Liver (tissue), 9 donors: ENCODE results near the gene TMEM234. TPM values are rescaled to one million over a fixed set of nuclear protein-coding genes. Genes with fewer than 3 reads are reported as not detected.

ENCODE experiments used
- DNase-seq: peaks from one replicate; pipeline ENCODE4 v3.0.0-alpha.2; 2017; ENCODE audit warnings: low spot score
- H3K27ac ChIP-seq, 2 donors: one replicate each; pipeline ENCODE4 v1.7.0; 2013; ENCODE audit warnings: inconsistent platforms in 2 of 2, low read length in 2 of 2, control low read depth in 1 of 2, low read depth in 1 of 2, mild to moderate bottlenecking in 1 of 2
- H3K27me3 ChIP-seq, 4 donors: one replicate each; pipeline versions ENCODE4 v1.6.1 to v1.7.0; 2013; ENCODE audit warnings: low read length in 3 of 4, inconsistent platforms in 1 of 4, mild to moderate bottlenecking in 1 of 4, moderate library complexity in 1 of 4; ENCODE audit not compliant: control insufficient read depth in 4 of 4, insufficient read depth in 4 of 4
- H3K36me3 ChIP-seq, 4 donors: one replicate each; pipeline versions ENCODE4 v1.6.1 to v1.7.0; 2013; ENCODE audit warnings: low read length in 3 of 4, mild to moderate bottlenecking in 3 of 4, low read depth in 1 of 4, moderate library complexity in 1 of 4; ENCODE audit not compliant: control insufficient read depth in 4 of 4, insufficient read depth in 3 of 4
- H3K4me1 ChIP-seq, 4 donors: one replicate each; pipeline versions ENCODE4 v1.6.1 to v1.7.0; 2013; ENCODE audit warnings: low read length in 3 of 4, mild to moderate bottlenecking in 3 of 4, moderate library complexity in 1 of 4; ENCODE audit not compliant: control insufficient read depth in 4 of 4, insufficient read depth in 4 of 4
- H3K4me3 ChIP-seq, 3 donors: one replicate each; pipeline versions ENCODE4 v1.6.1 to v1.7.0; 2013; ENCODE audit warnings: low read length in 3 of 3, control low read depth in 1 of 3, low read depth in 1 of 3, mild to moderate bottlenecking in 1 of 3
- H3K9ac ChIP-seq, 2 donors: one replicate each; pipeline ENCODE4 v1.7.0; 2013; ENCODE audit warnings: low read length in 2 of 2, mild to moderate bottlenecking in 2 of 2, moderate library complexity in 2 of 2, control low read depth in 1 of 2, low read depth in 1 of 2
- H3K9me3 ChIP-seq, 4 donors: one replicate each; pipeline versions ENCODE4 v1.6.1 to v1.7.0; 2013; ENCODE audit warnings: low read length in 3 of 4; ENCODE audit not compliant: control insufficient read depth in 4 of 4
- ATF3 ChIP-seq: IDR thresholded peaks from 2 replicates; pipeline ENCODE4 v1.6.1; 2016; ENCODE audit warnings: antibody characterized with exemption
- CTCF ChIP-seq: fragments of 150-350 bp; IDR thresholded peaks from 2 replicates; pipeline ENCODE4 v1.5.1; 2017; ENCODE audit warnings: improper control_type of control experiment, low read depth, low read length; ENCODE audit not compliant: missing input control
- EGR1 ChIP-seq, 2 donors: IDR thresholded peaks; 2 replicates each; pipeline ENCODE4 v1.6.1; 2016 to 2018; ENCODE audit warnings: antibody characterized with exemption in 2 of 2, low read depth in 2 of 2
- FOXA1 ChIP-seq: IDR thresholded peaks from 2 replicates; pipeline ENCODE4 v1.6.1; 2016; ENCODE audit warnings: antibody characterized with exemption
- FOXA2 ChIP-seq: IDR thresholded peaks from 2 replicates; pipeline ENCODE4 v1.6.1; 2016; ENCODE audit warnings: antibody characterized with exemption
- GABPA ChIP-seq, 2 donors: IDR thresholded peaks in 1 of 2; conservative IDR thresholded peaks in 1 of 2; 2 replicates each; pipeline ENCODE4 v1.6.1; 2016; ENCODE audit warnings: antibody characterized with exemption in 2 of 2, mild to moderate bottlenecking in 1 of 2, moderate library complexity in 1 of 2
- HNF4A ChIP-seq, 2 donors: conservative IDR thresholded peaks; 2 replicates each; pipeline ENCODE4 v1.6.1; 2016; ENCODE audit warnings: antibody characterized with exemption in 2 of 2, mild to moderate bottlenecking in 2 of 2
- HNF4G ChIP-seq: IDR thresholded peaks from 2 replicates; pipeline ENCODE4 v1.6.1; 2016; ENCODE audit warnings: antibody characterized with exemption
- JUND ChIP-seq, 2 donors: IDR thresholded peaks; 2 replicates each; pipeline ENCODE4 v1.6.1; 2016; ENCODE audit warnings: antibody characterized with exemption in 2 of 2
- MAX ChIP-seq: IDR thresholded peaks from 2 replicates; pipeline ENCODE4 v1.6.1; 2016; ENCODE audit warnings: antibody characterized with exemption
- NR2F2 ChIP-seq: IDR thresholded peaks from 2 replicates; pipeline ENCODE4 v1.6.1; 2016; ENCODE audit warnings: antibody characterized with exemption
- RAD21 ChIP-seq, 2 donors: IDR thresholded peaks; 2 replicates each; pipeline ENCODE4 v1.6.1; 2016; ENCODE audit warnings: antibody characterized with exemption in 2 of 2, mild to moderate bottlenecking in 2 of 2
- REST ChIP-seq: IDR thresholded peaks from 2 replicates; pipeline ENCODE4 v1.6.1; 2016; ENCODE audit warnings: antibody characterized with exemption, mild to moderate bottlenecking
- RXRA ChIP-seq, 2 donors: IDR thresholded peaks; 2 replicates each; pipeline ENCODE4 v1.6.1; 2017 to 2018; ENCODE audit warnings: antibody characterized with exemption in 2 of 2, mild to moderate bottlenecking in 1 of 2
- SP1 ChIP-seq: IDR thresholded peaks from 2 replicates; pipeline ENCODE4 v1.6.1; 2018; ENCODE audit warnings: antibody characterized with exemption, mild to moderate bottlenecking
- TAF1 ChIP-seq: conservative IDR thresholded peaks from 2 replicates; pipeline ENCODE4 v1.6.1; 2016; ENCODE audit warnings: antibody characterized with exemption, mild to moderate bottlenecking
- YY1 ChIP-seq: IDR thresholded peaks from 2 replicates; pipeline ENCODE4 v1.6.1; 2016; ENCODE audit warnings: antibody characterized with exemption, mild to moderate bottlenecking
- ZBTB33 ChIP-seq: IDR thresholded peaks from 2 replicates; pipeline ENCODE4 v1.6.1; 2016; ENCODE audit warnings: antibody characterized with exemption
- WGBS: extraction: QIAGEN DNeasy Blood & Tissue Kit; methylation state at CpG from one replicate; pipeline ENCODE4 v1.1.7; 2013; 5-methylcytosine and 5-hydroxymethylcytosine counted together
- polyA plus RNA-seq, 2 donors: library from polyadenylated mRNA; stranded (reverse) in 1 of 2; unstranded in 1 of 2; fragments of 200-250 nt in 1 of 2; fragments of >200 nt in 1 of 2; fragmentation: Nextera tagmentation in 1 of 2; extraction: Ambion mirVana in 1 of 2; gene quantifications; one replicate each; pipeline versions ENCODE4 v1.2.1 to v1.2.3, GENCODE V29; 2013 to 2015
- total RNA-seq, 2 donors: library from RNA; depleted of rRNA; stranded (reverse); fragments of >200 nt; gene quantifications; one replicate each; pipeline ENCODE4 v1.2.3, GENCODE V29; 2014
- donor health status: healthy.
- donor health status: healthy.
- donor health status: healthy.
- donor health status: healthy.
- donor health status: healthy.

TMEM234 gene
- total and polyA plus RNA-seq, 4 donors: 5.4 to 6.8 (median 6.1) TPM

GRCh38 chr1:32223683-32224082 is 1.5 kb upstream of the TMEM234 start:
- Histone ChIP-seq H3K9me3 (no peaks in the 10 kb centered on the region), H3K4me1 (peaks cover 13 to 26% (median 23%) of the 10 kb centered on the region in 4 donors), H3K27me3 (no peaks in the 10 kb centered on the region), H3K36me3 (peaks cover 4 to 30% (median 23%) of the 10 kb centered on the region in 4 donors), H3K27ac (peak overlapping the region; percentile 56 to 77), H3K9ac (peak overlapping the region in 1 of 2 donors; percentile 29), H3K4me3 (no peak overlapping the region)
- no peak for TF ChIP-seq TAF1
- TF ChIP-seq RAD21 (IDR thresholded peaks at IDR 0.05): peak in 1 of 2 donors; percentile 67
- DNase-seq: no peak
- WGBS: 83% methylated on average over 3 of the region's 3 CpGs

GRCh38 chr1:32221581-32221979 is 573 bp downstream of the TMEM234 start:
- Histone ChIP-seq H3K27ac (peak overlapping the region; percentile 77 to 89), H3K9me3 (no peaks in the 10 kb centered on the region), H3K27me3 (no peaks in the 10 kb centered on the region), H3K4me1 (peaks cover 13 to 26% (median 23%) of the 10 kb centered on the region in 4 donors), H3K9ac (peak overlapping the region; percentile 69 to 70), H3K4me3 (peak overlapping the region; percentile 85 to 94 (median 92)), H3K36me3 (peaks cover 4 to 18% (median 9%) of the 10 kb centered on the region in 4 donors)
- no peak for DNase-seq
- TF ChIP-seq RXRA (IDR thresholded peaks at IDR 0.05) (no peak), YY1 (no peak), FOXA2 (no peak), HNF4G (no peak), HNF4A (conservative IDR thresholded peaks at IDR 0.05) (no peak), SP1 (no peak), MAX (no peak), FOXA1 (no peak), NR2F2 (no peak), REST (no peak), ATF3 (no peak), GABPA (IDR thresholded peaks at IDR 0.05 in 1 of 2, conservative IDR thresholded peaks at IDR 0.05 in 1 of 2) (no peak), EGR1 (IDR thresholded peaks at IDR 0.05; ENCODE audit: low read depth in 2 of 2) (no peak), CTCF (no peak), TAF1 (no peak), JUND (IDR thresholded peaks at IDR 0.05) (no peak), RAD21 (IDR thresholded peaks at IDR 0.05) (no peak), ZBTB33 (no peak)
- 5% methylated on average over 13 of the region's 13 CpGs for WGBS
